HG02610 (cell line): ENCODE results near the gene LENEP.

Experiments used
- ATAC-seq: cut with Tn5 transposase; IDR thresholded peaks from one replicate; pipeline ENCODE4 v1.9.1; 2021; ENCODE audit warnings: mild to moderate bottlenecking, moderate library complexity; ENCODE audit not compliant: unreplicated experiment

Gene LENEP

GRCh38 chr1:155024315-155024714 lies 30.9 kb downstream of the LENEP start:
- no peak for ATAC-seq

DNA sequence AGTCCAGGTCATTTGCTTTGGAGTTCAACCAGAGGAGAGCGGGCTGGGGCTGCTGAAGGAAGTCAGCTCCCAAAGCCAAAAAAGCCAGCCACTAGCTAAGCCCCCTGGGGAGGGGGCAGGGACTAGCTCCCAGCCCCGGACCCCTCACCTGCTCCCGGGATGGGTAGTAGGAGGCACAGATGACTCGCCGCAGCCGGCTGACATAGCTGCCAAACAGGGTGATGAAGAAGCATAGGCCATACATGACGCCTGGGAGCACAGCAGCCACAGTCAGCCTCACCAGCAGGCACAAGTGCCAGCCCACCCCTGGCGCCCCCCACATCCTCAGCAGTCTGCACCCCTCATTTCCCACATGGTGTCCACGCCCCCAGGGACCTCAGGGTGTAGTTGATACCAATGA lies 32.8 kb downstream of the LENEP start:
- no peak for ATAC-seq

DNA sequence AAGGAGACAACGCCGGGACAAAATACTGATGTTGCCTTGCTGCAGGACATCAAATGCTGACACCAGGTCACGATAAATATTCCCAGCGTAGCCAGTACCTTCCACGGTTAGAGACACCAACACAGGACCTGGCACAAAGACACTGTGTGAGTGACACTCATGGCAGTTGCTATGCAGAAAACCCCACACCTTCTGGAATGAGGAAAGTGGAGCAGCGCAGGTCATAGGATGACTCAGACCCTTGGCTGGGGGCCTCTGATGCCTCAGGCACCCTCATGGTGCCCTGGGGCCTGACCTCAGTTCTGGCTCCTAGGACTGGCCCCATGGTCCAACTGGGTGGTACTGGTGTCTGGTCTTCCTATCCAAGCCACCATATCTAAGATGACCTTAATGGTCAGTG lies 33.2 kb downstream of the LENEP start:
- ATAC-seq: no peak

GRCh38 chr1:155029513-155030242 lies 36.3 kb downstream of the LENEP start:
- ATAC-seq: no peak

- ATAC-seq: no peak
These were observed 36.9 kb downstream of the LENEP start for GRCh38 chr1:155030243-155030795.

GRCh38 chr1:155030899-155031298 lies 37.5 kb downstream of the LENEP start:
- no peak for ATAC-seq

GRCh38 chr1:155032886-155033285 lies 39.5 kb downstream of the LENEP start:
- no peak for ATAC-seq

- ATAC-seq: no peak
These were observed 40.1 kb downstream of the LENEP start, which contains the start of the genes DCST1 and DCST2 for GRCh38 chr1:155033524-155033923. Gene DCST1, plus strand, starts transcription at chr1:155033824. Its CDS starts 213 bp downstream, at chr1:155034037. Gene DCST2, minus strand, starts transcription at chr1:155033781. Its CDS starts 80 bp downstream, at chr1:155033701.

DNA sequence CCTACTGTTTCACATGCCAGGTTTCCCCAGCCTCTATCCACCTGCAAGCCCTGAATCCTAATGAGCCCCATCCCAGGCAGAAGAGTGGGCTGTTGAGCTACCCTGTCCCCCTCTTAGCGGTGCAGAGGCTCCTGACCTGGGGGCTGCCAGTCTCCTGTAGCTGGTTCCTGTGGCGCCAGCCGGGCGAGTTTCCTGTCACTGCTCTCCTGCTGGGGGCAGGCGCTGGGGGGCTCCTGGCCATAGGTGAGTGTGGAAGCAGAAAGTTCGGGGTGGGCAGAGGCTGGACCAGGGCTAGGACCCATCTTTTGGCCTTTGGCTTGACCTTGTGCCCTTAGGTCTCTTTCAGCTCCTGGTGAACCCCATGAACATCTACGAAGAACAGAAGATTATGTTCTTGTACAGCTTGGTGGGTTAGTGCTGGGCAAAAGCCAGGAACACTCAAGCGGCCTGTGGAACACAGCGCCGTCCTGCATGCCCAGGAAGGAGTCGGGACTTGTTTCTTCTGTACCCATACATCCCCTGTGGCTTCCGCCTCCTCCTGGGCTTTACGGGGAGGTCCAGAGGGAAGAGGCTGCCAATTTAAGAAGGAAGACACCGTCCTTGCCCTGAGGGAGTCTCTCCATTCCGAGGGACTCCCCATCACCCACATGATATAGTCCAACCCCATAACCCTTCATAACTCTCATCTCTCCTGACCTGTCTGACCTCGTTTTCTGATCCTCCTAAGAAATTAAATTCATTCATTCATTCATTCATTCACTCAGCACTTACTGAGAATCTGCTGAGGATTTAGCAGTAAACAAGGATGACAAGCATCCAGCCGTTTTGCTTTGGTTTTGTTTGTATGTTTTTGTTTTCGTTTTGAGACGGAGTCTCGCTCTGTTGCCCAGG lies 41.2 kb downstream of the LENEP start:
- ATAC-seq: no peak

DNA sequence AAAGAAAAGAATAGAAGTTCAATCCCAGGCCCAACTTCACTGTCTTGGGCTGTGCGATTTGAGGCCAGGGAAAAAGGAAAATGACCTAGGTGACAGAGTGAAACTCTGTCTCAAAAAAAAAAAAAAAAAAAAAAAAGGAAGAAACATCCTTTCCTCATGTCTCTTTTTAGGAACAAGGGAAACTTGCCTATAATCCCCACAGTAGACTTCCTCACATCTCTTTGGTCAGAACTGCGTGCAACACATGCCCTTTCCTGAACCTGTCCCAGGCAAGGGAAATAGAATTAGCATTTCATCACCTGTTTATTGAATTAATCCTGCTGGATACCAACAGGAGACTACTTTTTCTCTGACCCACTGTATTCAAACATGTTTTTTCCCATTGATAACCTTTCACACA lies 42.5 kb downstream of the LENEP start:
- ATAC-seq: no peak

DNA sequence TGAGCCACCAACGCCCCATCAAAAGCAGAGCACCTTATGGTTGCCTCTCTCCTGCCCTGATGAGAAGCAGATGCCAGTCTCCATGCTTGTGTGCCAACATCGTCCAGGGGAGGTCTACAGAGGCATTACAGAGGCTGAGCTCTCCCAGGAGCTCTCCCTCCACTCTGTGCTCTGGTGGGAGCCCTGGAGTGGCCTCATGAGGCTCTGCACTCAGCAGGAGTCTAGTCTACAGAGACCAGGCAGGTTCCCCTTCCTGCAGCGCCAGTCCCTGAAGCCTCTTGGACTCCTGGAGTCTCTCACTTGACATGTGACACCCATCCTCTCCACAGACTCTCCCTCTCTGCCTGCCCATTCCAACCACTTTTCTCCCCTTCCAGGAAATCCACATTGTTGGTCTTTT lies 43.7 kb downstream of the LENEP start:
- ATAC-seq: no peak

DNA sequence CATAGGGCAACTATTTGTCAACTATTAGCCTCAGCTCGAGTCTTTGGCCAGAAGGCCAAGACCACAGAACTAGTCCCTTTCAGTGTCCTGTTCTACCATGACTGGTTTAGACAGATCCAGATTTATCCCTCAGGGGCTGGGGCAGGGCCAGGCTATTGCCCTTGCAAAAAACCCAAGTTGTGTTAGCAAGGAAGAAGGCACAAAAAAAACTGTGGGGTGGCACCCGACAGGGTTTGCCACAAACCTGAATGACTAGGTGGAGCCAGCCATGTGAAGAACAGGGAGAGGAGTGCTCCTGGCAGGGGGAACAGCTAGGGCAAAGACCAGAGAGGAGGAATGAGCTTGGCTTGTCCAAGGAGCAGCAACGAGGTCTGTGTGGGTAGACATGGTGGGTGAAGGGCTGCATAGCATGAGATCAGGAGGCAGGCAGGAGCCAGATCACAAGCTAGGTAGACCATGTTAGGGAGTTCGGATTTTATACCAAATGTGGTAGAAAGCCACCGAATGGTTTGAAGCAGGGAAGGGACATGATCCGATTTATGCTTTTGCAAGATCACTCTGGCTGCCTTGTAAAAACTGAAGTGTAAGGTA lies 44.6 kb downstream of the LENEP start:
- no peak for ATAC-seq

- no peak for ATAC-seq
These were observed 45.4 kb downstream of the LENEP start for GRCh38 chr1:155038602-155039307.

GRCh38 chr1:155039308-155039669 lies 45.9 kb downstream of the LENEP start:
- no peak for ATAC-seq

- ATAC-seq: no peak
These were observed 47.1 kb downstream of the LENEP start for GRCh38 chr1:155040358-155041093.

- ATAC-seq: no peak
These were observed 49.4 kb downstream of the LENEP start for GRCh38 chr1:155042789-155043188.

DNA sequence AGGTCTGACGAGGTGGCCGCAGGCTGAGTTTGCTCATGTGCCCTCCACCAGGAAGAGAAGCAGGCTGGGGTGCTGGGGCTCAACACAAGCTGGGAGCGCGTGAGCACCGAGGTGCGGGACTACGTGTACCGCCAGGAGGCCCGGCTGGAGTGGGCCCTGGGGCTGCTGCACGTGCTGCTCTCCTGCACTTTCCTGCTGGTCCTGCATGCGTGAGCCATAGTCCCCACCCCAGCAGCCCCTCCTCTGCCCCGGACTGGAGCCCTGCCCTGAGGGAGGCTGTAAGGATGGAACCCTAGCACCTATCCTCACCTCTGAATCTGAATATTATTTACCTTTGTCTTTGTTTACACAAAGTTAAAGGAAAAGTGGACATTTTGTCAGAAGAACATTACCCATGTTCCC lies 49.9 kb downstream of the LENEP start:
- no peak for ATAC-seq

DNA sequence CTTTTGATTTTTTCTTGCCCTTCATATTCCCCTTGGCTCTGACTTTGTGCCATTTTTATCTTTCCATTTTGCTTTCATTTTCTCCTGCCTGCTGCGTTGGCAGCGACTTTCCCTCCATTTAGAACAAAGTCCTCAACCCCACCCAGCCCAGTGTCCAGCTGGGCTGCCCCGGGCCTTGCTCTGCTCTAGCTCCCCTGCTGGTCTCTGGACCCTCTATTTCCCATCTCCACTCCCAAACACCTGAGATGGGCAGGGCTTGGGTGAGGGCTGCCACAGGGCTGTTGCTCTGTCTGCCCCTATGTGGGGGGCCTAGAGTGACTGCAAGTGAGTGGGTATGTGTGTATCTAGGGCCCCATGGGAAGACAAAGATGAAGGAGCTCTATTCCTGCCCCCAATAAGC lies 50.4 kb downstream of the LENEP start:
- ATAC-seq: no peak
